Measurements from ENCODE around the gene STX4.

DNA sequence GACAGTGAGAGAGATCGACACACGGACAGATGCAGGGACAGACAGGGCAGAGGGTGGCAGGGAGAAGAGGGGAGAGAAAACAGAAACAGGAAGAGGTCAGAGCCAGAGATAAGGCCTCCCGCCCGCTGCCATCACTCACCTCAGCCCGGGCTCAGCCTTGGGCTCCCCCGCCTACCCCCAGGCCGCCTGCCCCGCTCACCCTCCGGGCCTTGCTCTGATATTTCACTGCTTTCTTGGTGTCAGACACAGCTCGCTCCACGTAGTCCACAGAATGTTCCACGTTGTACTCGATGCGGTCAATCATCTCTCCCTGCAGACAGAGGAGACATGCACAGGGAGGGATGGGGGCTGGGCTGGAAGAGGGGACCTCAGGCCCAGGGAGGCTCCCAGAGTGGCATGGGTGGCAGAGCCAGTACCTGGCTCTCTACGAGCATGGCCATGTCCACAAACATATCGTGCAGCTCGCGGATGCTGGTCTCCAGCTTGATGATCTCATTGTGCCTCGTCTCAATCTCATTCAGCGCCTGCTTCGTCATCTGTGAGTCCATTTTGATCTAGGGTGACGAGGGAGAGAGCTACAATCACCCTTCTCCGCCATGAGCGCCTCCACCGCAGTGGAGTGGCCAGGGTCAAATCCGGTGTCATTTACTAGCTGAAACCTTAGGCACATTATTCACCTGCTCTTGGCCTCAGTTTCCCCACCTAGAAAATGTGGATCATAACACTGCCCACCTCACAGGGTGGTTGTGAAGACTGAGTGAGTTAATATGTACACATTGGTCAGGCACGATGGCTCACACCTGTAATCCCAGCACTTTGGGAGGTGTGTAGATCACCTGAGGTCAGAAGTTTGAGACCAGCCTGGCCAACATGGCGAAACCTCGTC lies 40.2 kb upstream of the STX4 start:
- no peak for TF ChIP-seq CTCF (conservative IDR thresholded peaks at IDR 0.05; ENCODE audit: low read length)
- no peak for TF ChIP-seq EZH2phosphoT487 (IDR thresholded peaks at IDR 0.05; ENCODE audit: borderline replicate concordance)
